RCC 7860 (cell line): ENCODE measurements around the gene IRX2.

Source experiments
- DNase-seq: peaks from one replicate; pipeline ENCODE4 v3.0.0-alpha.2; 2015; ENCODE audit warnings: low spot score
- FAIRE-seq: peaks from 2 replicates; lab custom pipeline; 2012; peaks lifted over from hg19 to GRCh38; lab: Jason Lieb, UNC

The IRX2 gene

DNA sequence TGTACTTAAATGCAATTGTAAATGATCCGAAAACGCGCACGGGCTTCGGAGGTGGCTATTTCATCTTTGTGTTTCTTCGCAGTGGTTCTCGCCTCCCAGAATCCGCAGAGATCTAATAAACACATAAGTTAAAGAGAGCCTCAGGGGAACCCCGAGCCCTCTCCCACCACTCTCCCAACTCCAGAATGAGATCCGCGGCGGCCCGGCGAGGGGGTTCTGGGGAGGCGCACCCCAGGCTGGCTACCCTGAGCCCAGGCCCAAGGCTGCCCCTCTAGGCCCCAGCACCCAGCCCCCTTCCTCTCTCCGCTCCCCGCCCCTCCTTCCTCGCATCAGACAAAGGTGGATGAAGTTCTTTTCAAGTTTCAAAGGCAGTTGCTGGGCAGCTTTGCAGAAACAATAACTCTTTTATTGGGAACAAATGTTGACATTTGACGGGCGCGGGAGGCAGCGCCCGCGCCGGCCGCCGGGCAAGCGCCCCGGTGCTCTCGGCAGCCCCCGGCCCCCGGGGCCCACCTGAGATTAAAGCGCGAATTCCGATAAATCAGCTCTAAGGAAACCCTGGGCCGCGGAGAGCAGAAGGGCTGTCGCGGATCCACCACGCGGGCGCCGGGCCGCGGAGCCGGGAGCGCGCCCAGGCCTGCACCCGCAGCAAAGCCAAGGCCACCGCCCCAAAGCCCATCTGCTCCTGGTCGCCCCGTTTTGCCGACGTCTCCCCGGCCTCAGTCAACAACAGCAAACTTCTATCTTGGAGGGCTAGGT, 8.4 kb downstream of the IRX2 start:
- no peak for FAIRE-seq
- no peak for DNase-seq

DNA sequence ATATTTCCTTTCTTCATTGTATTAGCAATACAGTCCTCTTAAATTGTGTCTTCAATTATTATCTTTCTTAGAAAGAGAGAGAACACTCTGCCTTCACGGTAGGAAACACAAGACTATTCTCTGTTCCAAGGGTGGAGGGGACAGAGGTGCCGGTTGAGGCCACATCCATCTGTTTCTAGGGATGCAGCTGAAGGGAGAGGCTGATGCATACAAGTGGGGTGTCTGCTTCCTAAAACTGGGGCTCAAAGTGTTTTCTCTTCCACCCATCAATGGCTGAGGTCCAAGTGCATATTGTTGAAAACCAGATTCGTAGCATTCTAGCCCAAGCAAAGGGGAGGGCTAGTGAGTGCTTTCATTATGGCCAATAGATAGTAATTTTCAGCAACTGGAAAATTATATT, 9.5 kb downstream of the IRX2 start:
- FAIRE-seq: no peak
- DNase-seq: no peak

DNA sequence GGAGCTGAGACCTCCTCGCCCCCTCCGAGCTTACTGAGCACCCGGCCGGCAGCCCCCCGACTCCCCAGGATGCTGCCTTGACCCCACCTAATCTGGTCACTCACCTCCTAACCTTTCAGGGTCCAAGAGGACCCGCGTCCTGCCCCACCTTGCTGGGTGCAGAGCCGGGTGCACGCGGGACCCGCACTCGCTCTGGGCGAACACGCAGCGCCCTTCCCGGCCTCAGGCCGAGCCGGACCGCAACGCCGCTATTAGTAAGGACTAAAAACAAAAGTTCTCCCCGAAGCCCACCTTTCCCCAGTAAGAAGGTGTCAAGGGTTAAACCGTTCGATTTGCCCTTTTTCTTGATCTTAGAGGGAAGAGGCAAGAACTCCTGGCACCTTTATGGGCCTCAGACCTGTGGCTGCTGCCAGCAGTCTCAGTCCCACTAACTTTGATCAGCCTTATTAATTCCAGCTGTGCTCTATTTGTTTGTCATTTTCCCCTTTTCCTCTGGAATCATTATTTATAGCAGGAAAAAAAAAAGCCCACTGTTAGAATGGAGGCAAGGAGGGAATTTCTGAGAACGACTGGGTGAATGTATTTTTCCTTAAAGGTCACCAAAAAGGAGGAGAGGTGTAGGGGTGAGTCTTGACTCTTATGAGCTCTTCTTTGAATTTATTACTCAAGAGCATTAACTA, 10.5 kb downstream of the IRX2 start:
- DNase-seq (no peak), FAIRE-seq (no peak)

DNA sequence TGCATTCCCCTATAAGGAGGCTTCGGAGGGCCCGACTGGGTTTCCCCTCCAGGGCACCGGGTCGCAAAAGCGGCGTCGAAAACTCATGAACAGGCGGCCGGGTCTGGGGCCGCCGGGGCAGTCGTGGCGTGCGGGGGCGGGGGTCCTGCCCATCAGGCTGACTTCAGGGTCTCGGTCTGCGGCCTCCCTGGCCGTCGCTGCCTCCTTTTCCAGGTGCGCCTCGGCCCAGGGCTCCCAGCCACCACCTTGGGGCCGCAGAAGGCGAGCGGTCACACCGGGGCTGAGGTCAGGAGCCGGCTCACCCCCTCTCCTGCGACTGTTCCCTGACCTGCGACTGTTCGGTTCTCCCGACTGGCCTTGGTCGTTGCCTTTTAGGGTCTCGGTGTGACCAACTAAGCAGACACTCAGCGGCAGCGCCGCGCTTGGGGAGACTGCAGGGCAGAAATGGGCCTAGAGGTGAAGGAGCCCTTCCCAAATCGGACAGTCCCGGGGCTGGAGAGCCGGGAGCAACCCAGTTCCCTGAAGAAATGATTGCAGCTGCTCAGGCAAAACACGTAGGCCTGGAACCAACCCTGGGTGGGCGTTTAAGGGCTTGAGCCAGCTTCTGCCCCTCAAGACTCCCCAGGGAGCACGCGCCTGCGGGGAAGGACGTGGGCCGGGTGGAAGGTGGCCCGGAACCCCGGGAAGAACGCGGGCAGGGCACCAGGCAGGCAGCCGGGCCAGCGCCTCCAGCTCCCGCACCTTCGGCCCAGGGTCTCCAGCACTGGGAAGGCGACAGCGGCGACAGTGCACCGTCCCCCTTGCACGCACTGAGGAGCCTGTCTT, 11.2 kb downstream of the IRX2 start:
- DNase-seq (no peak), FAIRE-seq (no peak)

DNA sequence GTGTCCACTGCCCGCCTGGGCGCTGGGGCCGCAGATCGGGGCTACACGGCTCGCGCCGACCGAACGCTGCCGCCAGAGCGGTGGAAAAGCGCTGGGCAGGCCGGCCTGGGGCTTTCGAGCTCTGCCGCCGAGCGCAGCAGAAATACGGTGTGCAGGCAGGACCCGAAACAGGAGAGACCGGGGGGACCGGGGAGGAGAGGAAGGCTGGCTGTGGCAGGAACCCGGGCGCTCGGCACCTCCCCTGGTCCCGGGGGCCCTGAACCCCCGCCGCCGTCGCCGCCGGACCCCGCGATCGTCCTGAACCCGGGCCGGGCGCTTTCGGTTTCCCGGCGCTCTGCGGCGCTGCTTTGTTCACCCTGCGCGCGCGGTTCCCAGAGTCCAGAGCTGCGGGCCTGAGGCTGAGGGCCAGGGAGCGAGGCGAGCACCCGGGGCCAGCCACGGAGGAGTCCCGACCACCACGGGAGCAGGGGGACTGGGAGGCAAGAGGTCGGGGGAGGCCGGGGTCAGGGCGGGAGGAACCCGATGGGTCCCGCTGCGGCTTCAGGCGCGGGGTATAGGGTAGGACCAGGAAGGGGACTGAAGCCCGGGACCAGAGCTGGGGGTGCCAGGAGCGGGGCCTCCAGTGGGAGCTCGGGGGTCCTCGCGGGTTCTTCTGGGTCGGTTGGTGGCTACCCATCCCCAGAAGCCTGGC, 12.0 kb downstream of the IRX2 start:
- no peak for DNase-seq
- no peak for FAIRE-seq

DNA sequence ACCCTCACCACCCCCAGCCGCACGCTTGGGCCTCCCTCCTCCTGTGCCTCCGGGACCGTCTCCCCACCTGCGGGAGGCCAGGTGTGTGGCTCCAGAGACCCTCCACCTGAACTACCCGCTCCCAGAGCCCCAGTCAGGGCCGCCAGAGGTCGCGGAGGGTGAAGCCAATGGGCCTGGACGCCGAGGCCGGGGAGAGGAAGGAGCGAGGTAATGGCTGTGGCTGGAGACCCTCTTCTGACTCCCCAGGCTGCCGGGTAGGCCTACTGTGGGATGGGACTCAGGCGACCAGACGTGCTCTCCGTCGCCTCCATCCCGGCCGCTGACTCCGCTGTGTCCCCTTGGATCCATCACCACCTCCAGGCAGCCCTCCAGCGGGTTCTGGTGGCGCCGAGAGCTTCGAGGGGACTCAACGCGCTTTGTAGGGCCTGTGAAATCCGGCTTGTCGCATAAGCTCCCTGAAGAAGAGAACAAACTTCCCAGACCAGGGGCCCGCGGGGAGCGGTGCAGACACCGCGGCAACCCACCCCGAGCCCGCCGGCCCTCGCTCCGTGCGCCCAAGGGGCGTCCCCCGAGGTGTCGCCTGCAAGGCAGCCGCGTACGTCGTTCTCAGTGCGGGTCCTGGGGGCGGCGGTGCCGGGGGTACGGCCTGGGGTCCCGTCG, 12.6 kb downstream of the IRX2 start:
- DNase-seq (no peak), FAIRE-seq (no peak)

DNA sequence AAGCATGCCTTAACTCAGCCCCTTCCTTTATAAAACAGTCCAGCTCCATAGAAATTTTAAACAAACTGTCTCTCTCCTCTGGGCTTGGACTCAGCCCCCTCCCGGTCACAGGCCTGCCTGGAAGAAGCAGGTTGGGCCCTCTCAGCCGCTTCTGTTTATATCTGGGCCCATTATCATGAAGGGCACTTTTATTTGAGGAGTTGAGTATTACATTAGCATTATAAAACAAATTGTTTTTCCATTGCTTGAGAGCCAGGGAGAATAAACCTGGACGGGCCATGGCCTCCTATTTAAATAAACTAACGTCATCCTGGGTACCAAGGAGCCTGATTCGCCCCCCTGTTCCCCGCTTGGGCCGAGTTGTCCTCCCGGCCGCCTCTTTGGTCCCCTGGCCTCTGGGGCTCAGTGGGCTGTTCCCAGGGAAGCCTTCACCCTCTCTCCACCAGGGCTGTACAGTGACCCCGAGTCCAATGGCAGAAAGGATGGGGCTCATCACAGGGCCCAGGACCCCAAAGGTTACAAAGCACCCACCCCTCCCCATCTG, 13.2 kb downstream of the IRX2 start:
- DNase-seq (no peak), FAIRE-seq (no peak)

DNA sequence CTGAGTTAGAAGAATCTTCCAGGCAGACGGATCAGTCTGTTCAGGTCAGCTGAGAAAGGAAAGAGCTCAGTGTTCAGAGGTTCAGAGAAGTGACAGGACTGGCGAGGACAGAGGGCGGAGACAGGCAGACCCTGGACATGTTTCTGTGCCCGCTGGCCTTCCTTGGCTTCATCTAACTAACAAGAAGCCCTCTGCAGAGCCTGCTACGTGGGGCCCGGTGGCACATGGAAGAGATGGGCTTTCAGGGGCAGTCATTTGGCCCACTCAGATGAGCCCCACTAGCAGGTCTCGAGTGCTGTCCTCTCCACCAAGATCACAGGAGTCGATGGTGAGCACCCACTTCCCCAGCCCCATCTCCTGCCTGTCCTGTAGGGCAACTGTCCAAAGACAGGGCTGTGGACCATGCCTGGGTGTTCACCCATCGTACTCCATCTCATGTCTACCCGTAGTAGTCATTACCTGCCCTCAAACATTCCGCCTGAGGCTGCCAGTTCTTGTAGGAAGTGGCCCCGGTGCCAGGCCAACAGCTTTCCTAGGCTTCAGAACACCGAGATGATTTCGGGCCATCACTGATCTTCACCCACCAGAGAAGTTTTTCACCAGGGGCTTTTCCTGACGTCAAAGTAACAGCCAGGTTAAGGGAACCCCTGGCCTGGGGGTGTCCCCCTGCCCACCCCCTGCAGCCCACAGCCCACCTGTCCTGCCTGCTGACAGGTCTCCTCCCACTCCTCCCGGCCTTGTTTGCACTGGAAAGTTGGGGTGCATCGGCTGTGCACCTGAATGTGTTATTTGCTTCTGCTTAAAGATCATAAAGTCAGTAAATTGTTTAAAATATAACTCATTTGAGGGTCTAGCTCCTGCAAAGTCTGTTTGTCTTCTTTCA, 14.0 kb downstream of the IRX2 start:
- DNase-seq (no peak), FAIRE-seq (no peak)

DNA sequence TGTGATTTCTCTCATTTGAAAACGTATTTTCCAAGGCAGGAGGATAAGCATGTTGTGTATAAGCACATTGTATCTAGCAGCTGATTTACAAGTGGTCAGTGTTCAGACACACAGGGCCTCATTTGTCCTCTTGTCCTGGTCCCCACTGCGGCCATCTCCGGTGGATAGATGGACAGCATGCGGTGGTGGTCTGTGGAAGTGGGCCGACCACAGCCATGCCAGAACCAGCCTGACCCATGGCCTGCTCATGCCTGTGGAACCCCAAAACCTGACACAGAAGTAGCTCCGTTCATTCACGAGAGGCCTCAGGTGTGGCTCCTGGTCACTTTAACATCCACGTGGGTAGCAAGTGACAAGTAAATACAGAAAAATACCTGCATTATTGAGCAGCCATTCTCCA, 14.6 kb downstream of the IRX2 start:
- no peak for FAIRE-seq
- DNase-seq: no peak

DNA sequence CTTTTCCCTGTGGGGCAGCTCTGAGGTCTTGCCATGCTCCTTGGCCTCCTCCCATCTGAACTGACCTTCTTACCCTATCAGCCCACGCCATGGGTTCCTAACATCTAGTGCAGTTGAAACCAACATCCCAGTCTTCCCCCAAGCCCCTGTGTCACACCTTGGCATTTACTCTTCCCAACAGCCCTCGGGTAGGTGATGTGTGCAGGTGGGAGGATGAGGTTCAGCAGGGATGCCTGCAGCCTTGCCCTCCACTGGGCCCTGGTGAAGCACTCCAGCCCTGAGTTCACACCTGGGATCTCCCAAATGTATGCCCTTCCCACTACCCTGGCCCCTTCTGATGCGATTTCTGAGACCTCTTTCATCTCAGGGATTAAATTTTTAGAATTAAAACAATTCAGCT, 15.5 kb downstream of the IRX2 start:
- DNase-seq (no peak), FAIRE-seq (no peak)

DNA sequence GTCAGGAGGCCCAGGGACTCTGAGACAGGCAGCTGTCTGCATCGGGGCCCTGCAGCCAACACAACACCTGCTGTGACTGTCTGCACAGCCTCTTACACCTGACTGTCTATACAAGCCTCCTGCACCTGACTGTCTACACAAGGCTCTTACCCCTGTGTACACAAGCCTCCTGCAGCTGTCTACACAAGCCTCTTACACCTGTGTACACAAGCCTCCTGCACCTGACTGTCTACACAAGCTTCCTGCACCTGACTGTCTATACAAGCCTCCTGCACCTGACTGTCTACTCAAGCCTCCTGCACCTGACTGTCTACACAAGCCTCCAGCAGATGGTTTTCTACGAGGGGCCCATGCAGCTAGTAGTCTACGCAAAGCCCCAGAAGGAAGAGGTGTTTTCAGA, 18.6 kb downstream of the IRX2 start:
- DNase-seq (no peak), FAIRE-seq (no peak)

DNA sequence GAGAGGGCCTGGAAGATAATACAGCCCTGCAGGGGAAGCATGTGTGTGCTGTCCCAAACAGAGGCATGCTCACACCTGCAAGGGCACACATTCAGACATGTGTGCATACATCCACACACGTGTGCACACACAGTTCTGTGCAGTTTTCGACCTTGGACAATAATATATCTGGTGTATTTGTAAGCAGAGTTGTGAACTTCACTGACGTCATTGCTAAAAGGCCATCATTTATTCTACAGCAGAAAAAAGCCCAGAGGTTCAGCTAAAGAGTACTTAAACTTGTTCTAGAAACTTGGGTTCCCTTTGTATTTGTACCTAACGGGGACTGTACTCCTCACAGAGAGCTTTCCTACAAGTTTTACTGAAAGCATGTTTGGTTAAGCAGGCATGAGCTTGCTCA, 19.5 kb downstream of the IRX2 start:
- FAIRE-seq (no peak), DNase-seq (no peak)

DNA sequence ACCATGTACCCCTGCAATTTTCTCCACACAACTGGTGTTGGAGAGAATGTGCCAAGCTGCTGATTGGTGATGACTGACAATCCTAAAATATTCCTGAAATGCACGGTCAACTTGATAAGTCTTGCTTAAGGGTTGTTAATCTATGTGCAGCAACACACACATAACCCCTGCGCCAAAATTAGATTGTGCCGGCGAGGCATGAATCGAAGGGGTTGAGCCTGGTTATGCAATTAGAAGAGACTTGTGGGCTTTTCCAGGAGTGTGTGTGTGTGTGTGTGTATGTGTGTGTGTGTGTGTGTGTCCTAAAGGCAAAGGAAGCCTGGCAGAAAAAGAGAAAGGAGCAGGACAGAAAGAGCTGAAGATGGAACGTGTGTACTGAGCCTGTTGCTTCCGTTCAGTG, 22.3 kb downstream of the IRX2 start:
- no peak for FAIRE-seq
- DNase-seq: no peak

DNA sequence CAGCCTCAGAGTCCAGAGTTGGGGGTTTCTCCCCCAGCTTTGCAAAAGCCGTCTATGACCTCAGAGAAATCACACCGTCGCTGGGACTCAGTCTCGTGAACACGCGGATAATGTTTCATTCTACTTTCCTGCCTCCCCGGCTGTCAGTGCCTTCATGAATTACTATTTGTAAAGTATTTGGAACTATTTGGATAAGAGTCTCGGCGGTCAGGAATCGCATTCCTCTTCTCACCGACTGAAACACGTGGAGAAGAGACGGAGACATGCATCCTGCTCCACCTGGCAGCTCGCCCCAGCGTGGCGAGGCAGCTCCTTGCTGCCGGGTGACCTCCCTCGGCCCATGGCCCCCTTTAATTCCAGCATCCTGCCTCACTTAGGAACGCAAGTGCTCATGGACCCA, 23.9 kb downstream of the IRX2 start:
- FAIRE-seq: no peak

DNA sequence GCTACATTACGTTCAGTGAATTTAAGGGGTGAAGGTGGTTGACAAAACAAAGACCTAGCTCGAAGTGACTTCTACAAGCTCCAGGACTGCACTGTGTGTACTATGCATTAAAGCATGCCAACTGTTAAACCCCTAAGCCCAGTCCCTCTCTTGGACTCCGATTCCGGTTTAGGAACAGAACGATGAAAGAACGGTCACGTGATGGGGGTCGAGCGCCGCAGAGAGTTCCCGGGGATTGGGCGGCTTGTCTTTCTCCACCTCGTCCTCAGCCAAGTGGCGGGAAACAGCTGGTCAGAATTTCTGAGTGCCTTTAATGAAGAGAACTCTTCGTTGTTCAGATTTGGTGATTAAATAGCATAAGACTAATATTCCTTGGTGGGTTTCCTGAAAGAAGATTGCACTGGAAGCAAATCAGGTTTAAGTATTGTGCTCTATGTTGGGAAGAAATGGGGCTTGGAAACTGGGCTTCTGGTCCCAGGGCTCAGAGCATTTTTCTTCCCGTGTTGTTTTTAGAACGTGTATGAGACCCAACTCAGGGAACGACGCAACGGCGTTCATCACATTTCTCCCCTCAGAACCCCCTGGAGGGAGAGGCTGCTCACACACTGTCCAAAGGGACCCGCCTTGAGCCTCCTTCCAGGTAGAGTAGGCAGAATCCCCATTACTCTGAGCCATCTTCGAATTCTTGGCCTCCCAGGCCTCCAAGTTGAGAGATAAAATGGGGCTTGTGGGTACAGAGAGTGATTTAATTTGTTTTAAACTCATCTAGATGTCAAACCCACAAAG, 25.3 kb downstream of the IRX2 start:
- FAIRE-seq: no peak
- no peak for DNase-seq

More for the DNA sequence above, 23.9 kb downstream of the IRX2 start:
- DNase-seq: no peak

DNA sequence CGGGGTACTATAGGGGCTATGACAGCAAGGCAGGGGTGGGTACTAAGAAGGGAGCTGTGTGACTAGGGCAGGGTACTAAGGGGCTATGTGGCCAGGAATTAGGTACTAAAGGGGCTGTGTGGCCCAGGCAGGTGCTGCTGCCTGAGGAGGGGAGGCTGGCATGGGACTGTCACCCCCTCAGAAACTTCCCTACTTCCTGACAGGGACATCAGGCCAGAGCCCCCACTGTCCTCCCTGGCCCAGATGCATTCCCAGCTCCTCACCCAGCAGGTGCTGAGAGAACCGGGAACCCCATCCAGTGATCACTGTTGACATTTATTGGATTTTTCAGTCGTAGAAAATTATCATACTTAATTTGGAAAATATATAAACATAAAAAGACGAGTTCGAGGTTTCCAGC, 26.6 kb downstream of the IRX2 start:
- no peak for FAIRE-seq

DNA sequence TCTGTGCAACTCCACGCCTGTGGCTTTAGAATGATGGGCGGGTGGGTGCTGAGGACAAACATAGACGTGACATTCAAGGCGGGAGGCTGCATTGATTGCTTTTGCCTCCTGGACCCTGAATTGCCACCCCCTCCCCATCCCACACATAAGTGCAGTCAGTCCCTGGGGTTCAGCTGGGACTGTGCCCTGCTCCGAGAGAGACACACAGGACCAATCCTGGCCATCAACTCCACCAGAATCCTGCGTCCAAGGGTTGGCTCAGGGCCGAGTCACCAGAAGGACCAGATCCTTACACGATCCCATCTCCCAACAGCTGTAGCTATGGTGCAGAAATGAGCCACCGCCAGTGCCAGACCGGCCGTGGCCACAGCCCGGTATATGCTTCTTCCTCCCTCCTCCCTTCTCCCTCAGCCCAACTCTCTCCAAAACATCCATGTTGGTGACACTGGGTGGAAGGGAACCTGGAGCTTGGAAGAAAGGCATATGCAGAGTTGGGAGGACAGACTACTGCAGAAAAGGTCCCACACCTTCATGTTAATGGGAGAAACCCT, 27.4 kb downstream of the IRX2 start:
- DNase-seq (no peak), FAIRE-seq (no peak)

More for the DNA sequence above, 26.6 kb downstream of the IRX2 start:
- no peak for DNase-seq

DNA sequence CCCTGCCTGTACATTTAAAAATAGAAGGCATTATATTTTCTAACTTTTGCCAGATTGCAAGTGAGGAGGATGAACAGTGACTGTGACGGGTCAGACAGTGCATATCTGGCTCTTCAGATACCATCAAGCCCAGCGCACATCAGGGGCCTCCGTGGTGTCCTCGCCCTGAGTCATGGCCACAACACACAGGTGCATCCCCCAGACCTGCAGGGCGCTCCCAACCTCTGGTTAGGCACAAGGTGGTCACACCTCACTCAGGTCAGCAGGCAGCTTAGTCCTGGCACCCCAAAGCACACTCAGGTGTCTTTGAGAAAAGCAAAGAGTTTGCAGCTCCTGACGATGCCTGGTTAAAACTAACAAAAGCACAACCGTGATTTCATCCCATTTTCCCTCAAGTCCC, 28.6 kb downstream of the IRX2 start:
- no peak for DNase-seq
- no peak for FAIRE-seq
